HepG2 (cell line): ENCODE results near the gene TSPAN15. TPM values are rescaled to one million over a fixed set of nuclear protein-coding genes. Genes with fewer than 3 reads are reported as not detected.

ENCODE experiments used
- AKAP8 ChIP-seq: sonication (generic); formaldehyde crosslinking; IDR thresholded peaks from 2 replicates; pipeline ENCODE4 v1.5.1; 2020; ENCODE audit warnings: mild to moderate bottlenecking, missing genetic modification reagents
- FOSL1 ChIP-seq: sonication (generic); formaldehyde crosslinking; IDR thresholded peaks from 2 replicates; pipeline ENCODE4 v1.9.0; 2021; ENCODE audit warnings: missing genetic modification reagents, borderline replicate concordance
- FOXO1 ChIP-seq: sonication (generic); formaldehyde crosslinking; IDR thresholded peaks from 2 replicates; pipeline ENCODE4 v1.4.0; 2020; ENCODE audit warnings: missing genetic modification reagents
- HDAC6 ChIP-seq: fragments of 200-600 bp; sonication (generic); IDR thresholded peaks from 2 replicates; pipeline ENCODE4 v1.7.0; 2017; ENCODE audit warnings: mild to moderate bottlenecking, antibody characterized with exemption, low read length, low read depth
- HHEX ChIP-seq: IDR thresholded peaks from 2 replicates; pipeline ENCODE4 v1.6.1; 2016; ENCODE audit warnings: control low read depth
- KAT7 ChIP-seq: IDR thresholded peaks from 2 replicates; pipeline ENCODE4 v1.6.1; 2018; ENCODE audit warnings: borderline replicate concordance, missing compliant biosample characterization
- MATR3 ChIP-seq: sonication (generic); formaldehyde crosslinking; IDR thresholded peaks from 2 replicates; pipeline ENCODE4 v1.4.0; 2020; ENCODE audit warnings: missing genetic modification reagents
- TOPORS ChIP-seq: sonication (generic); formaldehyde crosslinking; IDR thresholded peaks from 2 replicates; pipeline ENCODE4 v1.8.0; 2023; ENCODE audit warnings: mild to moderate bottlenecking, missing genetic modification reagents
- ZBTB1 ChIP-seq: sonication (generic); formaldehyde crosslinking; IDR thresholded peaks from 2 replicates; pipeline ENCODE4 v1.4.0; 2020; ENCODE audit warnings: missing genetic modification reagents, borderline replicate concordance
- ZFX ChIP-seq: sonication (generic); formaldehyde crosslinking; IDR thresholded peaks from 2 replicates; pipeline ENCODE4 v1.4.0; 2020; ENCODE audit warnings: mild to moderate bottlenecking, low read depth, missing genetic modification reagents, moderate library complexity
- ZFY ChIP-seq: sonication (generic); formaldehyde crosslinking; IDR thresholded peaks from 2 replicates; pipeline ENCODE4 v1.4.0; 2020; ENCODE audit warnings: missing genetic modification reagents
- ZNF264 ChIP-seq: sonication (generic); formaldehyde crosslinking; IDR thresholded peaks from 2 replicates; pipeline ENCODE4 v1.4.0; 2020; ENCODE audit warnings: missing genetic modification reagents
- ZNF367 ChIP-seq: sonication (generic); formaldehyde crosslinking; IDR thresholded peaks from 2 replicates; pipeline ENCODE4 v1.4.0; 2020; ENCODE audit warnings: missing genetic modification reagents, borderline replicate concordance
- ZNF547 ChIP-seq: sonication (generic); formaldehyde crosslinking; IDR thresholded peaks from 2 replicates; pipeline ENCODE4 v1.5.1; 2020; ENCODE audit warnings: mild to moderate bottlenecking, missing genetic modification reagents
- ZNF564 ChIP-seq: sonication (generic); formaldehyde crosslinking; IDR thresholded peaks from 2 replicates; pipeline ENCODE4 v1.8.1; 2023; ENCODE audit warnings: mild to moderate bottlenecking, missing genetic modification reagents
- polyA plus RNA-seq, 8 experiments: library from polyadenylated mRNA; depleted of rRNA in 3 of 8; stranded (reverse) in 7 of 8; unstranded in 1 of 8; fragments of >200 nt; fragmentation: Illumina TruSeq in 4 of 8; extraction: Trizol in 4 of 8; gene quantifications; 2 replicates each; pipeline versions ENCODE4 v1.2.1 to v1.2.3, GENCODE V29; 2011 to 2016; ENCODE audit warnings: low read depth in 4 of 8, missing spikeins in 1 of 8, mixed read lengths in 1 of 8; ENCODE audit not compliant: insufficient read depth in 1 of 8
- total RNA-seq, 5 experiments: library from RNA; depleted of rRNA; stranded (reverse); fragments of >200 nt; fragmentation: Illumina TruSeq; extraction: Trizol; gene quantifications; 2 replicates each; pipeline ENCODE4 v1.2.3, GENCODE V29; 2016; ENCODE audit warnings: low read depth in 1 of 5
- TF ChIP-seq, protein P1 (sequence below), 2 experiments: sonication (generic) in 1 of 2; formaldehyde crosslinking in 1 of 2; IDR thresholded peaks; 2 replicates each; pipeline versions ENCODE4 v1.5.1 to v1.6.1; 2011 to 2020; ENCODE audit warnings: borderline replicate concordance in 1 of 2, low read depth in 1 of 2, low read length in 1 of 2, mild to moderate bottlenecking in 1 of 2, missing genetic modification reagents in 1 of 2, moderate library complexity in 1 of 2
- TF ChIP-seq, protein P2 (sequence below): sonication (generic); formaldehyde crosslinking; IDR thresholded peaks from 2 replicates; pipeline ENCODE4 v1.9.0; 2021; ENCODE audit warnings: missing genetic modification reagents, mild to moderate bottlenecking, borderline replicate concordance
- TF ChIP-seq, protein P3 (sequence below): IDR thresholded peaks from 2 replicates; pipeline ENCODE4 v1.6.1; 2016; ENCODE audit warnings: low read depth, borderline replicate concordance
- TF ChIP-seq, protein P4 (sequence below): sonication (generic); formaldehyde crosslinking; IDR thresholded peaks from 2 replicates; pipeline ENCODE4 v1.5.0; 2020; ENCODE audit warnings: missing genetic modification reagents
- TF ChIP-seq, protein P5 (sequence below): sonication (generic); formaldehyde crosslinking; IDR thresholded peaks from 2 replicates; pipeline ENCODE4 v1.8.1; 2023; ENCODE audit warnings: missing genetic modification reagents, inconsistent platforms, borderline replicate concordance
- TF ChIP-seq, protein P6 (sequence below): sonication (generic); formaldehyde crosslinking; IDR thresholded peaks from 2 replicates; pipeline ENCODE4 v1.9.0; 2022; ENCODE audit warnings: low read depth, missing genetic modification reagents

The TSPAN15 gene
- total and polyA plus RNA-seq, 2 of the 13 experiments (the other 11 are each of a cell fraction or from before 2014, with no cell fraction given), result 0.27 to 3.2 TPM

DNA sequence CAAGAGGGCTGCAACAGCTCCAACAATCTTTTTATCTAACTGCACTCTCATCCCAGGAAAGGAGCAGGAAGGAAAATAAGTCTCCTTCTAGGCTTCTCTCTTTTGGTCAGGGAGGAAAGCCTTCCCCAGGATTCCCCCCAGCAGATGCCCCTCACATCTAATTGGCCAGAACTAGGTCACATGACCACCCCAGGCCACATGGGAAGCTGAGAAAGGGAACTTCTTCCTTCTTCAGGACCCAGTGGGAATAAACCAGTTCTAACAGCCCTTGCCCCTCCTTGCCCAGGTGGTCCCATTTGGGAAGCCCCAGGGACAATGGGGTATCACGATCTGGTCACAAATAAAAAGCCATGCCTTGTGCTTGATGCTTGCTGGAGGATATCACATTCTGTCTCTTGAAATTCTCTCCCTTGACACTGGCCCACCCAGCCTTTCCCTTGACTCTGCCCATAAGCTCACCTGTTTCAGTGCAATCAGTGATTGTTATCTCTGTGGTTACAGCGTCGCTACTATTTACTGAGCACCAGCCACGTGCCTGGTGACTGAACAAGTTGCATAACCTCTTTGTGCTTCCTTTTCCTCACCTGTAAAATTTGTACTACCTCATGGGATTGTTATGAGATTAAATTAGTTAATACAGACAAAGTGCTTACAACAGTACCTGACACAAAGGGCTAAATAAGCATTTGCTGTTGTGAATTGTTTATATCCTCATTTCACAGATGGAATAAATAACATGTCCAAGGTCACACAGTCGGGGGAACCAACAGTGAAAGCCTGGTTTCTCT lies 25.6 kb upstream of the TSPAN15 start (continued):
- TF ChIP-seq ZNF564 (CRISPR knock-in tag) (no peak), ZFX (CRISPR knock-in tag) (no peak), FOXO1 (CRISPR knock-in tag) (peak; percentile 86), AKAP8 (CRISPR knock-in tag) (no peak), ZNF264 (CRISPR knock-in tag) (no peak), ZNF547 (CRISPR knock-in tag) (no peak), ZBTB1 (no peak), FOSL1 (CRISPR knock-in tag) (no peak), ZFY (CRISPR knock-in tag) (no peak), KAT7 (CRISPR knock-in tag) (no peak), HHEX (peak; percentile 38; the same call in 1 of the 2 replicates), TOPORS (CRISPR knock-in tag) (no peak), MATR3 (CRISPR knock-in tag) (no peak), HDAC6 (no peak), ZNF367 (CRISPR knock-in tag) (no peak)
- TF ChIP-seq, protein P1, sequence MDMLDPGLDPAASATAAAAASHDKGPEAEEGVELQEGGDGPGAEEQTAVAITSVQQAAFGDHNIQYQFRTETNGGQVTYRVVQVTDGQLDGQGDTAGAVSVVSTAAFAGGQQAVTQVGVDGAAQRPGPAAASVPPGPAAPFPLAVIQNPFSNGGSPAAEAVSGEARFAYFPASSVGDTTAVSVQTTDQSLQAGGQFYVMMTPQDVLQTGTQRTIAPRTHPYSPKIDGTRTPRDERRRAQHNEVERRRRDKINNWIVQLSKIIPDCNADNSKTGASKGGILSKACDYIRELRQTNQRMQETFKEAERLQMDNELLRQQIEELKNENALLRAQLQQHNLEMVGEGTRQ (IDR thresholded peaks at IDR 0.05; ENCODE audit: low read depth, low read length), result peak; percentile 53; the same call in 1 of the 2 replicates
- TF ChIP-seq, protein P1 (CRISPR knock-in tag; IDR thresholded peaks at IDR 0.05; ENCODE audit: borderline replicate concordance), result peak; percentile 72; the same call in 1 of the 2 replicates
- TF ChIP-seq, protein P2, sequence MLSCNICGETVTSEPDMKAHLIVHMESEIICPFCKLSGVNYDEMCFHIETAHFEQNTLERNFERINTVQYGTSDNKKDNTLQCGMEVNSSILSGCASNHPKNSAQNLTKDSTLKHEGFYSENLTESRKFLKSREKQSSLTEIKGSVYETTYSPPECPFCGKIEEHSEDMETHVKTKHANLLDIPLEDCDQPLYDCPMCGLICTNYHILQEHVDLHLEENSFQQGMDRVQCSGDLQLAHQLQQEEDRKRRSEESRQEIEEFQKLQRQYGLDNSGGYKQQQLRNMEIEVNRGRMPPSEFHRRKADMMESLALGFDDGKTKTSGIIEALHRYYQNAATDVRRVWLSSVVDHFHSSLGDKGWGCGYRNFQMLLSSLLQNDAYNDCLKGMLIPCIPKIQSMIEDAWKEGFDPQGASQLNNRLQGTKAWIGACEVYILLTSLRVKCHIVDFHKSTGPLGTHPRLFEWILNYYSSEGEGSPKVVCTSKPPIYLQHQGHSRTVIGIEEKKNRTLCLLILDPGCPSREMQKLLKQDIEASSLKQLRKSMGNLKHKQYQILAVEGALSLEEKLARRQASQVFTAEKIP (CRISPR knock-in tag), result no peak
- TF ChIP-seq, protein P3, sequence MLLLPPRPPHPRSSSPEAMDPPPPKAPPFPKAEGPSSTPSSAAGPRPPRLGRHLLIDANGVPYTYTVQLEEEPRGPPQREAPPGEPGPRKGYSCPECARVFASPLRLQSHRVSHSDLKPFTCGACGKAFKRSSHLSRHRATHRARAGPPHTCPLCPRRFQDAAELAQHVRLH (CRISPR knock-in tag), result 0 out of 2 replicates have a peak, but pooled peaks have one; percentile 46
- TF ChIP-seq, protein P4, sequence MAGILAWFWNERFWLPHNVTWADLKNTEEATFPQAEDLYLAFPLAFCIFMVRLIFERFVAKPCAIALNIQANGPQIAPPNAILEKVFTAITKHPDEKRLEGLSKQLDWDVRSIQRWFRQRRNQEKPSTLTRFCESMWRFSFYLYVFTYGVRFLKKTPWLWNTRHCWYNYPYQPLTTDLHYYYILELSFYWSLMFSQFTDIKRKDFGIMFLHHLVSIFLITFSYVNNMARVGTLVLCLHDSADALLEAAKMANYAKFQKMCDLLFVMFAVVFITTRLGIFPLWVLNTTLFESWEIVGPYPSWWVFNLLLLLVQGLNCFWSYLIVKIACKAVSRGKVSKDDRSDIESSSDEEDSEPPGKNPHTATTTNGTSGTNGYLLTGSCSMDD (CRISPR knock-in tag), result no peak
- TF ChIP-seq, protein P5, sequence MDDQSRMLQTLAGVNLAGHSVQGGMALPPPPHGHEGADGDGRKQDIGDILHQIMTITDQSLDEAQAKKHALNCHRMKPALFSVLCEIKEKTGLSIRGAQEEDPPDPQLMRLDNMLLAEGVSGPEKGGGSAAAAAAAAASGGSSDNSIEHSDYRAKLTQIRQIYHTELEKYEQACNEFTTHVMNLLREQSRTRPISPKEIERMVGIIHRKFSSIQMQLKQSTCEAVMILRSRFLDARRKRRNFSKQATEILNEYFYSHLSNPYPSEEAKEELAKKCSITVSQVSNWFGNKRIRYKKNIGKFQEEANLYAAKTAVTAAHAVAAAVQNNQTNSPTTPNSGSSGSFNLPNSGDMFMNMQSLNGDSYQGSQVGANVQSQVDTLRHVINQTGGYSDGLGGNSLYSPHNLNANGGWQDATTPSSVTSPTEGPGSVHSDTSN, result no peak
- TF ChIP-seq, protein P6, sequence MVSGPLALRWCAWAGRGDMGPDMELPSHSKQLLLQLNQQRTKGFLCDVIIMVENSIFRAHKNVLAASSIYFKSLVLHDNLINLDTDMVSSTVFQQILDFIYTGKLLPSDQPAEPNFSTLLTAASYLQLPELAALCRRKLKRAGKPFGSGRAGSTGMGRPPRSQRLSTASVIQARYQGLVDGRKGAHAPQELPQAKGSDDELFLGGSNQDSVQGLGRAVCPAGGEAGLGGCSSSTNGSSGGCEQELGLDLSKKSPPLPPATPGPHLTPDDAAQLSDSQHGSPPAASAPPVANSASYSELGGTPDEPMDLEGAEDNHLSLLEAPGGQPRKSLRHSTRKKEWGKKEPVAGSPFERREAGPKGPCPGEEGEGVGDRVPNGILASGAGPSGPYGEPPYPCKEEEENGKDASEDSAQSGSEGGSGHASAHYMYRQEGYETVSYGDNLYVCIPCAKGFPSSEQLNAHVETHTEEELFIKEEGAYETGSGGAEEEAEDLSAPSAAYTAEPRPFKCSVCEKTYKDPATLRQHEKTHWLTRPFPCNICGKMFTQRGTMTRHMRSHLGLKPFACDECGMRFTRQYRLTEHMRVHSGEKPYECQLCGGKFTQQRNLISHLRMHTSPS (CRISPR knock-in tag), result no peak
